ENCODE measurements around the gene CROCC2. TPM values are rescaled to one million over a fixed set of nuclear protein-coding genes. Genes with fewer than 3 reads are reported as not detected.

The CROCC2 gene
- total RNA-seq, 1 donor from 2014 or later, result not detected

- H3K27ac Mint-ChIP-seq (ENCODE audit: unreplicated experiment), result no peak overlapping the region
- DNase-seq (ENCODE audit: low spot score), result peak; percentile 29
- H3K4me1 Mint-ChIP-seq (ENCODE audit: low read depth), result no peaks in the 10 kb centered on the region
- no peak overlapping the region for H3K4me3 Mint-ChIP-seq (ENCODE audit: unreplicated experiment)
- no peak for TF ChIP-seq CTCF (IDR thresholded peaks at IDR 0.05)
- H3K27me3 Mint-ChIP-seq (ENCODE audit: low read depth), result peaks cover 24% of the 10 kb centered on the region
- H3K36me3 Mint-ChIP-seq (ENCODE audit: low read depth), result no peaks in the 10 kb centered on the region
- H3K9me3 Mint-ChIP-seq (ENCODE audit: low read depth), result no peaks in the 10 kb centered on the region
These were observed 21.9 kb upstream of the CROCC2 start for GRCh38 chr2:240884221-240884620.

DNA sequence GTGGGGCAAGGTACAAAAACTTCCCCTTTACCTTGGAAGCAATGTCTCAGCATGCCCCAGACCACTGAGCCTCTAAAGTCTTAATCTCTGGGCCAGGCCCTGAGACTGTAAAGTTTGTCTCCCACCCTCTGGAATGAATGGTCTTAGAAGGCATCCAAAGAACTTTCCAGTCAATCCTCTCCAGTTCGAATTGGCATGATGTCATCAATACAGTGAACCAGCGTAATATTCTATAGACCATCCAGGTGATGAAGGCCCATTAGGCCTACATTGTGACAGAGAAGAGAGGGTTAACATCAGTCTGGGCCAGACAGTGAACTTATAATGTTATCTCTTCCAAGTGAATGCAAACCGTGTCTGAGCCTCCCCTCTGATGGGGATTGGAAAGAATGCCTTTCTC lies 21.4 kb upstream of the CROCC2 start:
- peaks cover 21% of the 10 kb centered on the region for H3K27me3 Mint-ChIP-seq (ENCODE audit: low read depth)
- no peak for DNase-seq (ENCODE audit: low spot score)
- H3K4me3 Mint-ChIP-seq (ENCODE audit: unreplicated experiment), result no peak overlapping the region
- TF ChIP-seq CTCF (IDR thresholded peaks at IDR 0.05), result no peak
- H3K36me3 Mint-ChIP-seq (ENCODE audit: low read depth), result no peaks in the 10 kb centered on the region
- H3K4me1 Mint-ChIP-seq (ENCODE audit: low read depth), result no peaks in the 10 kb centered on the region
- no peaks in the 10 kb centered on the region for H3K9me3 Mint-ChIP-seq (ENCODE audit: low read depth)
- H3K27ac Mint-ChIP-seq (ENCODE audit: unreplicated experiment), result no peak overlapping the region

DNA sequence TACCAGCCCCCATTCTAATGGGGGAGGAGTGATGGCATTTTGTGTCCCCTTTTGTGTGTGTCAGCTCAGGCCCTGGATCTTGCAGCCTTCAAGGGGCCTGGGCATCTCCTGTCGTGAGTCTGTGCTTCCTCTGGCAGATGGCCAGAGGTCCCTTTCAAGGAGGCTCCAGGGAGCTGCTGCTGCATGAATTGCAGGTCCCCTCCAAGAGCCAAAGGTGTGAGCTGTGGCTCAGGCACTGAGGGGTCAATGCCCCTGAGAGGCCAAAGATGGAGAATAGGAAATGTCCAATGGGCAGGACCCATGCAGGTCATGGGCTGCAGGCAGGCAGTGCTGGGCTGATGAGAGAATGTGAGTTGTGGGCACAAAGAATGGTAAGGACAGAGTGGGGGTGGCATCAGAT lies 20.6 kb upstream of the CROCC2 start:
- no peaks in the 10 kb centered on the region for H3K9me3 Mint-ChIP-seq (ENCODE audit: low read depth)
- no peak overlapping the region for H3K4me3 Mint-ChIP-seq (ENCODE audit: unreplicated experiment)
- H3K4me1 Mint-ChIP-seq (ENCODE audit: low read depth), result no peaks in the 10 kb centered on the region
- no peak for TF ChIP-seq CTCF (IDR thresholded peaks at IDR 0.05)
- H3K27ac Mint-ChIP-seq (ENCODE audit: unreplicated experiment), result no peak overlapping the region
- no peaks in the 10 kb centered on the region for H3K36me3 Mint-ChIP-seq (ENCODE audit: low read depth)
- DNase-seq (ENCODE audit: low spot score), result peak; percentile 36
- H3K27me3 Mint-ChIP-seq (ENCODE audit: low read depth), result peaks cover 17% of the 10 kb centered on the region

GRCh38 chr2:240886023-240886565 lies 20.0 kb upstream of the CROCC2 start:
- no peak overlapping the region for H3K27ac Mint-ChIP-seq (ENCODE audit: unreplicated experiment)
- H3K36me3 Mint-ChIP-seq (ENCODE audit: low read depth), result no peaks in the 10 kb centered on the region
- H3K9me3 Mint-ChIP-seq (ENCODE audit: low read depth), result no peaks in the 10 kb centered on the region
- peak; percentile 20 for DNase-seq (ENCODE audit: low spot score)
- TF ChIP-seq CTCF (IDR thresholded peaks at IDR 0.05), result no peak
- no peak overlapping the region for H3K4me3 Mint-ChIP-seq (ENCODE audit: unreplicated experiment)
- H3K4me1 Mint-ChIP-seq (ENCODE audit: low read depth), result no peaks in the 10 kb centered on the region
- peaks cover 12% of the 10 kb centered on the region for H3K27me3 Mint-ChIP-seq (ENCODE audit: low read depth)

- Mint-ChIP-seq H3K4me3 (ENCODE audit: unreplicated experiment) (no peak overlapping the region), H3K36me3 (ENCODE audit: low read depth) (no peaks in the 10 kb centered on the region)
These were observed 19.2 kb upstream of the CROCC2 start for GRCh38 chr2:240886678-240887609.

More at GRCh38 chr2:240886678-240887609, 19.2 kb upstream of the CROCC2 start:
- Mint-ChIP-seq H3K27me3 (ENCODE audit: low read depth) (peaks cover 11% of the 10 kb centered on the region), H3K9me3 (ENCODE audit: low read depth) (no peaks in the 10 kb centered on the region), H3K27ac (ENCODE audit: unreplicated experiment) (no peak overlapping the region), H3K4me1 (ENCODE audit: low read depth) (no peaks in the 10 kb centered on the region)
- TF ChIP-seq CTCF (IDR thresholded peaks at IDR 0.05), result no peak
- peak; percentile 85 for DNase-seq (ENCODE audit: low spot score)

All from chondrocyte (in vitro differentiated cells).